IMR-90 (cell line): ENCODE results near the gene ANKRD40CL. TPM values are rescaled to one million over a fixed set of nuclear protein-coding genes. Genes with fewer than 3 reads are reported as not detected.

Experiments used
- ATAC-seq: fragments of 200-7000 bp; cut with Tn5 transposase; 2 replicates; pipeline ENCODE4 v1.9.1; 2020; ENCODE audit warnings: low read depth, mild to moderate bottlenecking, moderate library complexity
- BruUV-seq: library from RNA; stranded (reverse); fragments of 400-500 nt; replicated peaks from 2 replicates; lab custom pipeline; 2021; lab: Mats Ljungman, UMichigan
- CTCF ChIA-PET: fragments of 300-600 bp; formaldehyde crosslinking; extraction: SDS; loops from one replicate; lab custom pipeline; 2021; ENCODE audit warnings: antibody characterized with exemption; lab: Yijun Ruan, JAX
- POLR2A ChIA-PET: fragments of 300-600 bp; sonication (Branson Sonifier 250); formaldehyde crosslinking; loops from one replicate; lab custom pipeline; 2022; ENCODE audit warnings: antibody characterized with exemption; ENCODE audit not compliant: unreplicated experiment; lab: Charles Lee
- DNase-seq: peaks from one replicate; pipeline ENCODE4 v3.0.0; 2013
- H2AFZ ChIP-seq: replicated peaks from 2 replicates; pipeline ENCODE3; 2013; ENCODE audit warnings: low read length, mild to moderate bottlenecking; ENCODE audit not compliant: poor library complexity
- H2AK5ac ChIP-seq: 2 replicates; pipeline ENCODE4 v1.6.1; 2013; ENCODE audit warnings: low read depth, low read length, inconsistent platforms
- H2AK9ac ChIP-seq: replicated peaks from 2 replicates; pipeline ENCODE3; 2013; ENCODE audit warnings: mild to moderate bottlenecking, low read depth, low read length, moderate library complexity; ENCODE audit not compliant: poor library complexity
- H2BK120ac ChIP-seq: 2 replicates; pipeline ENCODE4 v1.6.1; 2013; ENCODE audit warnings: low read depth, low read length, inconsistent platforms
- H2BK15ac ChIP-seq: 3 replicates; pipeline ENCODE4 v1.6.1; 2013; ENCODE audit warnings: low read depth, low read length, inconsistent platforms
- H2BK20ac ChIP-seq: 2 replicates; pipeline ENCODE4 v1.6.1; 2013; ENCODE audit warnings: low read depth, mild to moderate bottlenecking, inconsistent platforms, low read length, moderate library complexity
- H2BK5ac ChIP-seq: 2 replicates; pipeline ENCODE4 v1.6.1; 2013; ENCODE audit warnings: mild to moderate bottlenecking, low read depth, low read length, inconsistent platforms; ENCODE audit not compliant: poor library complexity, severe bottlenecking
- H3K14ac ChIP-seq: replicated peaks from 2 replicates; pipeline ENCODE4 v1.6.1; 2013; ENCODE audit warnings: low read depth, low read length, inconsistent platforms
- H3K18ac ChIP-seq: 2 replicates; pipeline ENCODE4 v1.6.1; 2013; ENCODE audit warnings: low read depth, low read length, control low read depth
- H3K23ac ChIP-seq: 2 replicates; pipeline ENCODE4 v1.6.1; 2013; ENCODE audit warnings: low read depth, low read length, inconsistent platforms
- H3K27ac ChIP-seq: 2 replicates; pipeline ENCODE4 v1.5.1; 2013; ENCODE audit warnings: mild to moderate bottlenecking, control low read depth, low read length; ENCODE audit not compliant: insufficient read depth
- H3K27me3 ChIP-seq: 2 replicates; pipeline ENCODE4 v1.6.1; 2013; ENCODE audit warnings: low read length; ENCODE audit not compliant: control insufficient read depth, insufficient read depth
- H3K36me3 ChIP-seq: 2 replicates; pipeline ENCODE4 v1.6.1; 2013; ENCODE audit warnings: low read length, mixed read lengths; ENCODE audit not compliant: control insufficient read depth, insufficient read depth
- H3K4ac ChIP-seq: 2 replicates; pipeline ENCODE4 v1.6.1; 2013; ENCODE audit warnings: low read depth, low read length, inconsistent platforms
- H3K4me1 ChIP-seq: 2 replicates; pipeline ENCODE4 v1.6.1; 2013; ENCODE audit warnings: low read length, mixed read lengths; ENCODE audit not compliant: control insufficient read depth, insufficient read depth
- H3K4me2 ChIP-seq: 2 replicates; pipeline ENCODE4 v1.6.1; 2013; ENCODE audit warnings: low read depth, mild to moderate bottlenecking, control low read depth, low read length, moderate library complexity
- H3K4me3 ChIP-seq: 2 replicates; pipeline ENCODE4 v1.5.1; 2013; ENCODE audit warnings: low read depth, mild to moderate bottlenecking, control low read depth, low read length, moderate library complexity; ENCODE audit not compliant: insufficient read depth
- H3K56ac ChIP-seq: 2 replicates; pipeline ENCODE4 v1.6.1; 2013; ENCODE audit warnings: low read length, inconsistent platforms; ENCODE audit not compliant: insufficient read depth; ENCODE audit errors: extremely low read depth
- H3K79me1 ChIP-seq, 2 experiments: 2 replicates each; pipeline ENCODE4 v1.6.1; 2013; ENCODE audit warnings: low read length in 2 of 2, inconsistent platforms in 1 of 2, low read depth in 1 of 2
- H3K9ac ChIP-seq: 2 replicates; pipeline ENCODE4 v1.6.1; 2013; ENCODE audit warnings: low read depth, low read length, control low read depth
- H3K9me1 ChIP-seq: 2 replicates; pipeline ENCODE4 v1.6.1; 2013; ENCODE audit warnings: low read length, inconsistent platforms; ENCODE audit not compliant: insufficient read depth
- H3K9me3 ChIP-seq: 2 replicates; pipeline ENCODE4 v1.6.1; 2013; ENCODE audit warnings: low read length; ENCODE audit not compliant: control insufficient read depth, insufficient read depth
- H4K20me1 ChIP-seq: 2 replicates; pipeline ENCODE4 v1.6.1; 2013; ENCODE audit warnings: low read length, inconsistent platforms; ENCODE audit not compliant: insufficient read depth
- H4K5ac ChIP-seq: 2 replicates; pipeline ENCODE4 v1.6.1; 2013; ENCODE audit warnings: mild to moderate bottlenecking, low read depth, low read length, control low read depth
- H4K8ac ChIP-seq, 2 experiments: 2 replicates each; pipeline ENCODE4 v1.6.1; 2013; ENCODE audit warnings: low read depth in 2 of 2, low read length in 2 of 2, control low read depth in 1 of 2, inconsistent platforms in 1 of 2
- H4K91ac ChIP-seq: 2 replicates; pipeline ENCODE4 v1.6.1; 2013; ENCODE audit warnings: low read depth, low read length, inconsistent platforms; ENCODE audit not compliant: insufficient read depth
- BHLHE40 ChIP-seq: fragments of 150-350 bp; IDR thresholded peaks from 2 replicates; pipeline ENCODE4 v1.6.1; 2016; ENCODE audit warnings: mild to moderate bottlenecking, low read depth, low read length
- MAFK ChIP-seq: IDR thresholded peaks from 2 replicates; pipeline ENCODE4 v1.6.1; 2012; ENCODE audit warnings: low read depth, low read length, improper control_type of control experiment
- RAD21 ChIP-seq: IDR thresholded peaks from 2 replicates; pipeline ENCODE4 v1.6.1; 2012; ENCODE audit warnings: low read length, improper control_type of control experiment
- RCOR1 ChIP-seq: IDR thresholded peaks from 2 replicates; pipeline ENCODE4 v1.6.1; 2012; ENCODE audit warnings: mild to moderate bottlenecking, low read length, improper control_type of control experiment; ENCODE audit not compliant: insufficient replicate concordance
- RFX5 ChIP-seq: IDR thresholded peaks from 2 replicates; pipeline ENCODE4 v1.8.0; 2012; ENCODE audit warnings: low read depth, mild to moderate bottlenecking, low read length, moderate library complexity
- SMC3 ChIP-seq: fragments of 150-350 bp; IDR thresholded peaks from 2 replicates; pipeline ENCODE4 v1.6.1; 2016; ENCODE audit warnings: low read depth, mild to moderate bottlenecking, antibody characterized with exemption, low read length, moderate library complexity
- WGBS, 2 experiments: methylation state at CpG; one replicate each; pipeline versions ENCODE4 v1.1.5 to v1.1.7; 2013; ENCODE audit warnings: missing lambda C conversion rate in 2 of 2; ENCODE audit not compliant: insufficient read length in 1 of 2; ENCODE audit errors: extremely low coverage in 2 of 2; 5-methylcytosine and 5-hydroxymethylcytosine counted together
- dilution Hi-C: fragments of 300-500 bp; cut with HindIII; formaldehyde crosslinking; loops from one replicate; pipeline ENCODE4 v1.14.3; 2018; ENCODE audit warnings: low sequenced_read_pairs; ENCODE audit not compliant: unreplicated experiment
- in situ Hi-C: fragments of 300-500 bp; cut with MboI; formaldehyde crosslinking; loops from 3 replicates; pipeline ENCODE4 v1.14.3; 2019; ENCODE audit warnings: low sequenced_read_pairs, inconsistent platforms, mixed read lengths
- intact Hi-C: fragments of 100-400 bp; cut with micrococcal nuclease; formaldehyde crosslinking; loops from 2 replicates; pipeline ENCODE4 v1.10.0; 2022
- polyA plus RNA-seq, 3 experiments: library from polyadenylated mRNA; depleted of rRNA; stranded (reverse); fragments of >200 nt; gene quantifications; 2 replicates each; pipeline ENCODE4 v1.2.3, GENCODE V29; 2012; ENCODE audit warnings: low replicate concordance in 1 of 3
- total RNA-seq: library from RNA; depleted of rRNA; stranded (reverse); fragments of >200 nt; gene quantifications from 2 replicates; pipeline ENCODE4 v1.2.3, GENCODE V29; 2012
- TF ChIP-seq, protein P1 (sequence below): conservative IDR thresholded peaks from 2 replicates; pipeline ENCODE4 v1.5.1; 2012; ENCODE audit warnings: mild to moderate bottlenecking, low read depth, low read length, improper control_type of control experiment

Gene ANKRD40CL
- total and polyA plus RNA-seq, 2 of the 4 experiments (the other 2 are of a cell fraction), result not detected

DNA sequence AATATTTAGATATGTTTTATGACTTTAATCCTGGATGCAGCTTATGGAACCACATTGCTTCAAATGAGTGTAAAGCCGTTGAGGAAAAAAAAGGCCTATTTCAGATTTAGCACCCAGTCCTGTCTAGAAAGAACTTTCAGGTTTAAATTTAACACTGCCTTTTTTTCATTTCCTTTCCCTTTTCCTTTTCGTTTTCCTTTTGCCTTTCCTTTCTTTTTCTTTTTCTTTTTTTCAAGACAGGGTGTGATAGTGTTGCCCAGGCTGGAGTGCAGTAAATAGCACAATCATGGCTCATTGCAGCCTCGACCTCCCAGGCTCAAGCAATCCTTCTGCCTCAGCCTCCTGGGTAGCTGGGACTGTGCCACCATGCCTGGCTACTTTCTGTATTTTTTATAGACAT lies 32.0 kb downstream of the ANKRD40CL start:
- no TSS peak for BruUV-seq
- Histone ChIP-seq H2AFZ (no peak overlapping the region), H3K18ac (no peak overlapping the region), H4K20me1 (peaks cover 77% of the 10 kb centered on the region), H2AK9ac (no peak overlapping the region), H3K36me3 (peaks cover 4% of the 10 kb centered on the region), H3K23ac (no peak overlapping the region), H2AK5ac (no peak overlapping the region), H3K4me2 (no peak overlapping the region), H2BK120ac (no peak overlapping the region), H3K4me1 (peaks cover 3% of the 10 kb centered on the region), H2BK5ac (no peak overlapping the region), H3K27me3 (no peaks in the 10 kb centered on the region), H4K91ac (no peak overlapping the region), H2BK20ac (no peak overlapping the region), H3K4me3 (no peak overlapping the region), H3K27ac (no peak overlapping the region), H3K79me1 (peaks cover 20 to 63% of the 10 kb centered on the region in 2 experiments), H3K14ac (no peak overlapping the region), H3K56ac (no peak overlapping the region), H4K5ac (no peak overlapping the region), H3K9me1 (peaks cover 21% of the 10 kb centered on the region), H3K9me3 (no peaks in the 10 kb centered on the region), H2BK15ac (no peak overlapping the region), H3K4ac (no peak overlapping the region), H4K8ac (no peak overlapping the region), H3K9ac (no peak overlapping the region)
- TF ChIP-seq RCOR1 (no peak), RAD21 (no peak), SMC3 (no peak), RFX5 (no peak), BHLHE40 (no peak), MAFK (no peak)
- TF ChIP-seq, protein P1, sequence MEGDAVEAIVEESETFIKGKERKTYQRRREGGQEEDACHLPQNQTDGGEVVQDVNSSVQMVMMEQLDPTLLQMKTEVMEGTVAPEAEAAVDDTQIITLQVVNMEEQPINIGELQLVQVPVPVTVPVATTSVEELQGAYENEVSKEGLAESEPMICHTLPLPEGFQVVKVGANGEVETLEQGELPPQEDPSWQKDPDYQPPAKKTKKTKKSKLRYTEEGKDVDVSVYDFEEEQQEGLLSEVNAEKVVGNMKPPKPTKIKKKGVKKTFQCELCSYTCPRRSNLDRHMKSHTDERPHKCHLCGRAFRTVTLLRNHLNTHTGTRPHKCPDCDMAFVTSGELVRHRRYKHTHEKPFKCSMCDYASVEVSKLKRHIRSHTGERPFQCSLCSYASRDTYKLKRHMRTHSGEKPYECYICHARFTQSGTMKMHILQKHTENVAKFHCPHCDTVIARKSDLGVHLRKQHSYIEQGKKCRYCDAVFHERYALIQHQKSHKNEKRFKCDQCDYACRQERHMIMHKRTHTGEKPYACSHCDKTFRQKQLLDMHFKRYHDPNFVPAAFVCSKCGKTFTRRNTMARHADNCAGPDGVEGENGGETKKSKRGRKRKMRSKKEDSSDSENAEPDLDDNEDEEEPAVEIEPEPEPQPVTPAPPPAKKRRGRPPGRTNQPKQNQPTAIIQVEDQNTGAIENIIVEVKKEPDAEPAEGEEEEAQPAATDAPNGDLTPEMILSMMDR, result no peak
- dilution Hi-C loops (no loop called here), intact Hi-C loops (no loop called here), in situ Hi-C loops (no loop called here)
- no peak for DNase-seq
- POLR2A ChIA-PET, result no interaction called here
- no CpG with 5 or more reads among the region's 3 CpGs for WGBS, 2 experiments
- no peak for ATAC-seq
- CTCF ChIA-PET, result no interaction called here
